Measurements from ENCODE around the gene PRSS8. TPM values are rescaled to one million over a fixed set of nuclear protein-coding genes. Genes with fewer than 3 reads are reported as not detected.
"Not testable (repeated sequence)": the region's sequence is repeated elsewhere in the genome, so short reads cannot be mapped to it uniquely, and the experiment has no call there.

The PRSS8 gene
- total RNA-seq, 1 donor from 2014 or later = 17.6 TPM

DNA sequence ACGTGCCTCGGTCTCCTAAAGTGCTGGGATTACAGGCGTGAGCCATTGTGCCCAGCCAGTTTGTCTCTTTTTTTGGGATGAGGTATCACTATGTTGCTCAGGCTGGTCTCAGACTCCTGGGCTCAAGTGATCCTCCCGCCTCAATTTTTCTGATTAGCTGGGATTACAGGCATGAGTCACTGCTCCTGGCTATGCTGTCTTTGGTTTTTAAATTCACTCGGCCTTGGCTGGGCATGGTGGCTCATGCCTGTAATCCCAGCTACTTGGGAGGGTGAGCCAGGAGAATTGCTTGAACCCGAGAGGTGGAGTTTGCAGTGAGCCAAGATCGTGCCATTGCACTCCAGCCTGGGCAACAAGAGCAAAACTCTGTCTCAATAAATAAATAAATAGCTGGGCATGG is 8.9 kb upstream of the PRSS8 start:
- not testable (repeated sequence) for DNase-seq

DNA sequence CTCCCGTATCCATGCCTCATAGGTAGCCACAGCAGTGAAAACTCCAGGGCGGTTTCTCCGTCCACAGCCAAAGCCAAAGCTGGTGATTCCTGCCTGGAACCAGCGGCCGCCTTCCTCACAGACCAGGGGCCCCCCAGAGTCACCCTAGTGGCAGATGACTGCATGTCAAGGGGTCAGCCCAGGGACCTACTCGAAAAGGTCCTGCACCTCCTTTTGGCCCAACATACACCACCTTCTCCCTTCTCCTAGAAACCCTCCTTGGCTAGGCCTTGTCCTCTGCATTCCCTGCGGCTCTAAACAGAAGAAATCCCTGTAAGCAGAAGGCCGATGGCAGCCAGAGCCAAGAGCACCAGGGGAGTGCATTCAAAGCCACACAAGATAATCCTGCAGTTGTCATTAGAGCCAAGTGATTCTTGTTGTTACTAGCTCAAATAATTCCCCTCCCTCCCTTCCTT is 8.2 kb upstream of the PRSS8 start:
- DNase-seq = no peak

DNA sequence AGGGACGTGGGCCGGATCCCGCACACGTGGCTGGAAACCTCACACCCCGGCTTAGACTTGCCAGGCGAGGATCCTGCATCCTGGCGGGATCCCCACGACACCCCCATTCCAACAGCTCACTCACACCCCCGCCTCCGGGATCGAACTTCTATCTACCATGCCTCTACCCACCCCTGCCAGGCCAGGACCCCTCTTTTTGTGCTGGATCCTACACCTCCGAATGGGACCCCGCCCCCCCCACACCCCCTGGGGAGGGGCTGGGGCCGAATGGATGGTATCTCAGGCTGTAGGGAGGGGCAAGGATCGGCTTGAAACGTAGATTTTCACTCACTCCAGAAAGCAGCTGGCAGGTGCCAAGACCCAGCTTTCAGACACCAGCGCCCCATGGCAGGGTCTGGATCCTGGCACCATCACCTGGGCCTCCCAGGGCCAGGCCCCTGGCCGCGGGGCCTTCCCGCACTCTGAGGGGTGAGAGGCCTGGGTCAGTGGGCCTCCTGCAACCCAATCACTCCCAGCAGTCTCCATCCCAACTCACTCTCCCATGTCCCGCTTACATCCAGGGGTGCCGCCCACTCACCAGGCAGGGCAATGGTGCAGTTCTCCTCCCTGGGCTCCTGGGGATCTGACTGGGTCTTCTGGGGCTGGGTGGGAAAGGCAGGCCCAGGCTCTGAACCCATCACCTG is 7.6 kb upstream of the PRSS8 start:
- DNase-seq = no peak

DNA sequence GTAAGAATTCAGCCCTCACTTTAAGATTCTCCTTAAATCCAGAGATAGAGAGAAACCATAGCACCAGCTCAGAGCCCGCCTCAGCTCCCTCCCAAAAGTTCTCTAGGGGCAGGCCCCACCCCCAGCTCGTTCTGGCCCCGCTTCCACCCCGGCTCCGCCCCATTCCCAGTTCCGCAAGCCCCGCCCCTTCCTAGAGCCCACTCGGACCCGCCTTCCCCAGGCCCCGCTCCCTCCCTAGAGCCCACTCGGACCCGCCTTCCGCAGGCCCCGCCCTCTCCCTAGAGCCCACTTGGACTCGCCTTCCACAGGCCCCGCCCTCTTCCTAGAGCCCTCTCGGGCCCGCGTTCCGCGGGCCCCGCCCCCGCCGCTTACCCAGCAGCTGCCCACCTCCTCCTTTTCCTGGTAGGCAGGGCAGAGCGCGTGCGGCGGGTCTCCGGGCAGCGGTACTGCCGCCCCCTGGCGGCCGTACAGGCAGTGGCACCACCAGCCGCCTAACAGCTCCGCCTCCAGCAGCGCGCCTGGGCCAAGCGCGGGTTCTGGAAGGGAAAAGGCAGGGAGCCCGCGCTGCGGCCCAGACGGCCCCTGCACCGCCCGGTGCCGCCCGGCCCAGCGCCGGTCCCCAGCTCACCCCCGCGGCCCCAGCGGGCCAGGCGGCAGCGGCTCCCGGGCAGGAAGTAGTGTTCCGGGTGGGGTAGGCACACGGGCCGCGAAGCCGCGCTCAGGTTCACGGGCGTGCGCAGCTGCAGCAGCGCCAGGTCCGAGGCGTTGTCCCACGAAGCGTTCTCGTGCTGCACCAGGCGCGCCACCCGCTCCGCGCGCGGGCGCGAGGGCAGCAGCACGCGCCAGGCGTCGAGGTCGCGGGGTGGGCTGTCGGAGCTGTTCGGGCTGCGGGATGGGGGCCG is 6.8 kb upstream of the PRSS8 start:
- DNase-seq = peak; percentile 100

DNA sequence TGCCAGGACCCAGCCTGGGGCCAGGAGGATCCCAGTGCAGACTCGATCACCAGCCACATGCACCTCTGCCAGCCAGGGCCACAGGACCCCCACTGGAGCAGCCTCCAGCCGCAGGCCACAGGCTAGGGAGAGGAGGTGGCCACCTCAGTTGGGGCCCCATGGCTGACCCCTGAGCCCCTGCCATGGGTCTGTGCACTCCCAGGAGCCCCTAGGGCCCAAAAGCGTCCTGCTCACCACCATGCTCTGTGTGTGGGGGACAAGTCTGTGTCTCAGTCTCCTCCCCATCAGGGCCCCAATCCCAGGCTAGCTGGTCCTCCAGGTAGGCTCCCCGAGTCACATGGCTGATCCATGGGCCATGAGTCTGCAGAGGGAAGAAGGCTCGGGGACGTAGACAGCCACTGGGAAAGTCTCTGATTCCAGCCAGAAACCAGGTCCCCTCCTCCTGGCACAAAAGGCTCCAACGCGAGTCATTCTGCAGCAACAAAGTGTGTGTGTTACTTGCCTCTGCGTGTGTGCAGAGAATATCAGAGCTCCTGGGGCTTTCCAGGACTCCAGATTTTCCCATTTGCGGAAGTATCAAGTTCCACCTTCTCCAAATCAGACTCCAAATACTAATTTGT is 6.1 kb upstream of the PRSS8 start:
- DNase-seq = no peak

DNA sequence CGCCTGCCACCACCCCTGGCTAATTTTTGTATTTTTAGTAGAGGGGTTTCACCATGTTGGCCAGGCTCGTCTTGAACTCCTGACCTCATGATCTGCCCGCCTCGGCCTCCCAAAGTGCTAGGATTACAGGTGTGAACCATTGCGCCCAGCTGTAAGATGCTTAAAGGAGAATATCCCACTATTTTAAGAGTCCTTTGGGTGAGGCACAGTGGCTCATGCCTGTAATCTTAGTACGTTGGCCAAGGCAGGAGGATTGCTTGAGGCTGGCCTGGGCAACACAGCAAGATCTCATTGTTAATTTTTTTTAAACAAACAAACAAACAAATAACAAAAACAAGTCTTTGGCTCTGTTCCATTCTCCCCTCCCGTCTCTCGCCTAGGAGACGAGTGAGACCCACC is 5.5 kb upstream of the PRSS8 start:
- not testable (repeated sequence) for DNase-seq

DNA sequence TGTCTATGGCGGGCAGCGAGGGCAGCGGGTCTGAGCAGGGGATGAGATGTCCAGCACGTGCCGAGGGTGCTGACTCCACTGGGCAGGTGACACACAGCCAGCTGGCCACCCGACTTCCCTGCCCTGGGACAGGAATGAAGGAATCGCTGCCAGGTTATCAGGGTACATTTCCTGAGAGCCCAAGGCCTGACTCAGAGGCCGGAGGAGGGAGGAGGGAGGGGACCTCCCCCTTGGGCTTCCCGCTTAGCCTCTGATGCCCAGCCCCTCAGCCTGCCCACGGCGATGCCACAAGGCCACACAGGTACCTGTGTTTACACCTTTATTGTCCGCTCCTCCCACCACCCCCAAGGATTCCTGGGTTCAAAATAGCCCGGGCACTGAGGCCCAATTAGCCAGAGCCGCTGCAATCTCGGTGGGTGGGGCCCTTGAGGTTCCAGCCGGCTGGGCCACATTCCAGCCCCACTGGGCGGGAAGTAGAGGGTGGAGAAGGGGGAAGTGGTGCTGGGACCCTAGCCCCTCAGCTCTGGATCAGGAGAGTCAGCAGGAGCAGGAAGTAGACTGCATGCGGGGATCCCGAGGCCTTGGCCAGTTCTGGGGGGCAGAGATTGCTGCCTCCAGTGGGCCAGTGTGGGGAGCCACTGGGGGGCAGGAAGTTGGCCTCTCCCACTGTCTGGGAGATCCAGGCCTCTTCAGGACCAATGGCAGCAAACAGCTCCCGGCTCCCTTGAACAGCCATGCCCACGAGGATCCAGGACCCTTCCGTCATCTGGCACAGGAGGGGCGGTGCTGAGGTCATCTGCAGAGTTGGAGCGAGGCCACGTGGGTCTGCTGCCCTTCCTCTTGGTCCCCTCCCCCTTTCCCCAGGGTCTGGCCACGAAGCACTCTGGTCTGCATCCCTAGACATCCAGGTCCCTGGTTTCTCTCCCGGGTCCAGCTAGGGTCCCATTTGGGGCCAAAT is 3.4 kb upstream of the PRSS8 start:
- no peak for DNase-seq

DNA sequence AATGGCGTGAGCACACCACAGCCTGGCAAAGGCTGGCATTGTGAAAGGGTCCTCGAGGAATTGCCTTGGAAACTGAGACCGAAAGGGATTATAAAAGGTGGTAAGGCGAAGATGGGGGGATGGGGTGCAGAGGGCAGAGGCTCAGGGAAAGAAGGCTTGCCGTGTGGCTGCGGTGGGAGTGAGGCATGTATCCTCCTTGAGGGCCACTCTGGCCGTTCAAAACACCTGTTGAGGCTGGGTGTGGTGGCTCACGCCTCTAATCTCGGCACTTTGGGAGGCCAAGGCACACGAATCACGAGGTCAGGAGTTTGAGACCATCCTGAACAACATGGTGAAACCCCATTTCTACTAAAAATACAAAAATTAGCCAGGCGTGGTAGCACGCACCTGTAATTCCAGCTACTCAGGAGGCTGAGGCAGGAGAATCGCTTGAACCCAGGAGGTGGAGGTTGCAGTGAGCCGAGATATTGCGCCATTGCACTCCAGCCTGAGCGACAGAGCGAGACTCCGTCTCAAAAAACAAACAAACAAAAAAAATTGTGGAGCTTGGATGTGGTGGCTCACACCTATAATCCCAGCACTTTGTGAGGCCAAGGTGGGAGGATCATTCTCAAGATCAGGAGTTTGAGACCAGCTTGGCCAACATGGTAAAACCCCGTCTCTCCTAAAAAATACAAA is 1.4 kb upstream of the PRSS8 start:
- not testable (repeated sequence) for DNase-seq

DNA sequence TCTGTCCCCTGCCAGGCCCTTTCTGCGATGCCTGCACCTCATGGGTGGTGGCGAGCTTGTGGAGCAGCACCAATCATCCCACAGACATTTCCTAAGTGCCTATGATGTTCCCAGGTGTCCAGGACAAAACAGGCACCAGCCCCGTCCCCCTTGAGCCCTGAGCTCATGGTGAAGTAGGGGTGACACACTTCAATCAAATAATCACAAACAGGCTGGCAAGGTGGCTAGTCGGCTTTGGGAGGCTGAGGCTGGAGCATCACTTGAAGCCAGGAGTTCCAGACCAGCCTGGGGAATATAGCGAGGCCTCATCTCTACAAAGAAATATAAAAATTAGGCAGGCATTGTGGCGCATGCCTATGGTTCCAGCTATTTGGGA is 748 bp upstream of the PRSS8 start:
- no peak for DNase-seq

DNA sequence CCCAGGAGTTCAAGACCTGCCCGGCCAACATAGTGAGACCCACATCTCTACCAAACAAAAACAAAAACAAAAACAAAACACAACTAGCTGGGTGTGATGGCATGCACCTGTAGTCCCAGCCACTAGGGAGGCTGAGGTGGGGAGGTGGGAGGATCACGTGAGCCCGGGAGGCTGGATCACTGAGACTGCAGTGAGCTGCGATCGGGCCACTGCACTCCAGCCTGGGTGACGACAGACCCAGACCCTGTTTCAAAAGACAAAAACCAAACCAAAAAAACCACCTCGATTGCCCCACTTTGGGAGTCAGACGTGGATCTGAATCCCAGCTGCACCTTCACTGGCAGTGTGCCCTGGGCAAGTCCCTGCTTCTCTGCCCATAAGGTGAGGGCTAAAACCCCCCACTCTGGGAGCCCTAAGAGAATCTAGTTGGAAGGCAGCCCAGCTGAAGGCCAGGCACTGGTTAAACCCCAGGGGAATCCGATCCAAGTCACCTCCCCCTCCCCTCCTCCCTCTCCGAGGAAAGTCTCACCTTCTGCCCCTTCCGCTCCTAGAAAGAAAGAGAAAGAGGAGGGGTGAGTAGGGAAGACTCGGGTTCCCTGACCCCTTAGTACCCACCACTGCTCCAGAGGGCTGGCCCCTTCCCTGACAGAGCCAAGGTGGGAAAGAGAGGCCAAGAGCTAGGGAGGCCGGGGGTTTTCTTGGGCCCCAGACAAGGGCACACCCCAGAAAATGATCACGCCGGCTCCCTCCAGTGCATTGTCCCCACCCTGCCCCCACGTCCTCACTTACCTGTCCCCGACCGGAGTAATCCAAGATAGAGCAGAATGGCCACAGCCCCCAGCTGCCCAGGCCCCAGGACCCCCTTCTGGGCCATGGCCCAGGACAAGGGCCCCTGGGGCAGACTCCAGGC is 647 bp downstream of the PRSS8 start:
- no peak for DNase-seq

DNA sequence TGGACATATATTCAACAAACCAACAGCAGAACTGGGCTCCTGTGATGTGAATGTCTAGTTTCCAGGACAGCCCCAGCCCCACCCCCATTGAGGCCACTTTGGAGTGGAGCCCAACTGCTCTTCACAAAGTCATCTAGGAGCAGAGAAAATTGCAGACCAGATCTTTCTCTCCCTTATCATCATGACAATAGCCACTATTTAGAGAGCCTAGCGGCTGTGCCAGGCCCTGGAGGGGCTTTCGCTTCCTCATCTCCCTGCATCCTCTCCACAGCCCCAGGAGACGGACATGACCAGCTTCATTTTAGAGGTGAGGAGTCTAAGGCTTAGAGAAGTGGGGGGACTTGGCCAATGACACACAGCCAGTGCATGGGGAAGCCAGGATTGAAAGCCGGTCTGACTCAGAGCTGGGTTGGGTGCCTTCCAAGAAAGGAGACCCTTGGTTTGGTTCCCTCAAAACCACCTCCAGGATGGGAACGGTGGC is 1.4 kb downstream of the PRSS8 start:
- no peak for DNase-seq

DNA sequence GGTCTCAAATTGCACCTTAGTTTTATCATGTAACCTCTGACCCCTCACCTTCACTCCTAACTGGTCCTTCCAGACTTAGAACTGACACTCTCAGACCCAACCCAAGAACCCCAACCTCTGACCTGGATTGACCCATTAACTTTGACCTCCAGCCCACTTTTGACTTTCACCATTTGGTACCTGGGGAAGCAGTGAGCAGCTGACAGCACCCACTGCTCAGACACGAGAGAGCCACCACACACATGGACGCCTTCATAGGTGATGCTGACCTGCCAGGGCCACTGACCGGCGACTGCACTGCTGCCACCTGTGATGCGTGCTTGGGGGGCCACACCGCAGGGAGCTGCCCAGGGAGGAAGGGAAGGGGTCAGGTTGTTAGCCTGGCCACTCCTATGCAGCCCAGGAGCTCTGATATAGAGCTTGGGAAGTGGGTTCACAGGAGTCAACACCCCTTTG is 2.5 kb downstream of the PRSS8 start:
- DNase-seq = no peak

DNA sequence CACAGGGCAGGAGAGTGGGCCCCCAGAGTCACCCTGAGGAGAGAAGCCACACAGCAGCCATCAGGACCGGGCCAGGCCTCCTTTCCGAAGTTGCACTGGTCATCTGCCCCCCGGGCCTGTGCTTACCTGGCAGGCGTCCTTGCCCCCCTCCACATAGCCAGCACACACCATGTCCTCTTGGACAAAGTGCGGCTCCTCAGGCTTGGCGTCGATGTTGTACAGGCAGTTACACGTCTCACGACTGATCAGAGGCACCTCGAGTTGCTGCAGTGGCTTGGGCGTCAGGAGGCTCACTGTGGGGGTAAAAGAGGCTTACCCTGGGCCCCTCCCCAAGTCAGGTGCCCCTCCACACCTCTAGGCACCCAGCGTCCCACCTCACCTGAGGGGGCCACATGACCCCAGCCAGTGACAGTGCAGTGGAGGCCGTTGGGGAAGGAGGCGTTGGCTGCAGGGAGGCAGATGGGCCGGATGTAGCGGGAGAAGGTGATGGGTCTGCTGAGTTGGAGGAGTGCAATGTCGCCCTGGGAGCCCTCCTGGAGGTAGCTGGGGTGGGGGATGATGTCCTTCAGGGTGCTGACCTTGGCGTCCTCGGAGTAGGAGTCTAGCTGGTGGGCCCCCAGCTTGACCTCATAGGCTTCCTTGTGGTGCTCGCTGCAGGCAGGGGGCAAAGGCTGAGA is 3.1 kb downstream of the PRSS8 start:
- DNase-seq = no peak

DNA sequence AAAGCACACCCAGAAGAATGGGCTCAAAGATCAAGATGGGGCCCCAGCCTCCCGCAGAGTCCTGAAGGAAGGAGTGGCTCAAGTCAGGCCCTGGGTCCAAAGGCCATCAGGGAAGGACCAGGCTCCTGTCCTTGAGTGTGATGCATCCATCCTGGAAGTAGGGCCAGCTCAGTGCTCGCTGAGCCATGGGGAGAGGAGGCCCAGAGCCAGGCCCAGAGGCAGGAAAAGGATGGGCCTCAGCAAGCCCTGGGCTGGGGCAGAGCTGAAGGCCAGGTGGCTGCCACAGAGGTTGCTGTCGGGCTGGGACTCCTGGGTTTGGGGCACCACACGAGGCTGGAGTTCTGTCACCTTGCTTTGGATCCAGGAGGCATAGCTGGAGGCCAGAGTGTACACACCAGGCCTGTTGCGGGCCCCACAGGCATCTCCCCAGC is 3.7 kb downstream of the PRSS8 start:
- no peak for DNase-seq

DNA sequence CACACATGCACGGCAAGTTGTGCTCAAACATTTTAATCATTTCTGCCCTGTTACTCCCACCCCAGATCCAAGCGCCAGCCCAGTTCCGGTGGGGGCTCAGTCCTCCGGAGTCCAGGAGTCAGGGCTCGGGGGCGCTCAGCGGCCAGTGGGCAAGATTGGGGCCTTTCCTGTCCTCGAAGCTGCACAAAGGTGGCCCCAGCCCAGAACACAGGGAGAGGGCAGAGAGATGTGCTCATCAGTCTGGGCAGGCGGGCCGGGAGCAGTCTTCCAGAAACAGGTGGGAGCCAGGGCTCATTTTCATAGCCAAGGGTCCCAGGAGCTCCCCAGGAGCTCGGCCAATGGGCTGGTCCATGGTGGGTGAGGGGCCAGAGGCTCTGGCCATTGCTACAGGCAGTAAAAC is 4.1 kb downstream of the PRSS8 start:
- DNase-seq = no peak

DNA sequence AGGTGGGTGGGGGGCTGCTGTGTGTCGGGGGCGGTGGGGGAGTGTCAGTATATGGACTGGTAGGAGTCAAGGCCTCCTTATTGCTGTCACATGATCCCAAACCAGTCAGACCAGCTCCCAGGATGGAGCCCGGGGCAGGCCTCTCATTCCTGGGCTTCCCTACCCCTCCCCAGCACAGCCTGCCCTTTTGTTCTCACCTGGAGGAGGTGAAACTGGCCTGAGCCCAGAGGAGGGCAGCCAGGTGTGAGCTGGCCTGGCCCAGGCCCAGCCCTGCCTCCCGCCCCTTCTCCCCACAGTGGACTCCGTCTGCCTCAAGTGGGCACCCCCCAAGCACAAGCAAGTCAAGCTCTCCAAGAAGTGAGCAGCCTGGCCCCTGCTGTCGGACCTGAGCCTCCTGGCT is 4.6 kb downstream of the PRSS8 start:
- no peak for DNase-seq

DNA sequence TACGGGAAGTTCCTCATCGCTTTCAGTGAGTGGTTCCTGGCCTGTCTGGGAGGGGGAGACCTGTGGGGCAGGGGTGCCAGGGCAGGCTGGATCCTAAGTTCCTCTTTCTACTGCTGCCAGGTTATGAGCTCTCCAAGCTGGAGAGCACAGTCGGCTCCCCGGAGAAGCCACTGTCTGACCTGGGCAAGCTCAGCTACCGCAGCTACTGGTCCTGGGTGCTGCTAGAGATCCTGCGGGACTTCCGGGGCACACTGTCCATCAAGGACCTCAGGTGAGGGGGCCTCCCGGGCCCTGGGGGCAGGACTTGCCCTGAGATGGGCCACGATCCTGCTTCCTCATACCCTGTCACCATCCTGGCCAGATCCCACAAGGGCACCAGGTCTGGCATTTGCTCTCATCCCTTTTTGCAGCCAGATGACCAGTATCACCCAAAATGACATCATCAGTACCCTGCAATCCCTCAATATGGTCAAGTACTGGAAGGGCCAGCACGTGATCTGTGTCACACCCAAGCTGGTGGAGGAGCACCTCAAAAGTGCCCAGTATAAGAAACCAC is 5.1 kb downstream of the PRSS8 start:
- DNase-seq = no peak

DNA sequence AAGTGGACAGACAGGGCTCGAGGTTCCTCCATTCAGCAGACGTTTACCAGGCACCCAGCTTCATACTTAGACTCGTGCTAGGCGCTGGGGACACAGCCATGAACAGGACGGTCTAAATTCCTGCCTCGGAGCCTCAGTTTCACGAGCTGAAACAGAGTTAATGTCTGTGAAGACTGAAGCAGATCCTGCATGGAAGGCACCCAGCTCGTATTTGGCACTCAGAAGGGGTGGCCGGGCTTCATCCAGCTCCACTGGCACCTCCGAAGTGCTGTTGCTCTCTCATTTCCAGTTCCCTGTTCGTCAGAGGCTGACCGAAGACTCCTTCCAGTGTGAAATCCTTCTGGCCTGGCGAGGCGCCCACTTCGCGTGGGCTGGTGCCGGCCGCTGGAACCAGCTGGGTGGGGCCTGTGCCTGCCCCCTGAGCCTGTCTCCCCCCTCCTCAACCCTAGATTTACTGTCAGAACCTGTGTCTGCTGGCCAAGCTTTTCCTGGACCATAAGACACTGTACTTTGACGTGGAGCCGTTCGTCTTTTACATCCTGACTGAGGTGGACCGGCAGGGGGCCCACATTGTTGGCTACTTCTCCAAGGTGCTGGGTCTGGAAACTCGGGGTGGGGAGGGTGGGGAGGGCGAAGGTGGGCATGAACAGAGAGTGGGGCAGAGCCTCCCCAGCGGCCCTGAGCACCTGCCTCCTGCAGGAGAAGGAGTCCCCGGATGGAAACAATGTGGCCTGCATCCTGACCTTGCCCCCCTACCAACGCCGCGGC is 5.8 kb downstream of the PRSS8 start:
- no peak for DNase-seq

All from tongue (tissue), 2 donors.